Ovary (tissue), 9 donors: ENCODE data around the gene IGLON5. TPM values are rescaled to one million over a fixed set of nuclear protein-coding genes. Genes with fewer than 3 reads are reported as not detected.

Experiments
- DNase-seq, 5 donors: peaks; one replicate each; pipeline ENCODE4 v3.0.0-alpha.2; 2019 to 2020
- H3K27ac ChIP-seq, 2 donors: fragments of 200-600 bp; one replicate each; pipeline versions ENCODE4 v1.5.1 to v1.8.0; 2019 to 2022
- H3K27me3 ChIP-seq: fragments of 200-600 bp; one replicate; pipeline ENCODE4 v1.8.0; 2022
- H3K36me3 ChIP-seq: fragments of 200-600 bp; sonication (generic); one replicate; pipeline ENCODE4 v1.5.1; 2019
- H3K4me1 ChIP-seq: one replicate; pipeline ENCODE4 v1.8.1; 2013; ENCODE audit warnings: mild to moderate bottlenecking, moderate library complexity; ENCODE audit not compliant: insufficient read depth
- H3K4me3 ChIP-seq: fragments of 200-600 bp; sonication (generic); one replicate; pipeline ENCODE4 v1.5.1; 2017
- H3K9me3 ChIP-seq, 2 donors: fragments of 200-600 bp in 1 of 2; sonication (generic) in 1 of 2; one replicate each; pipeline versions ENCODE4 v1.5.1 to v1.8.1; 2013 to 2019; ENCODE audit warnings: mild to moderate bottlenecking in 1 of 2, moderate library complexity in 1 of 2
- EP300 ChIP-seq: sonication (generic); formaldehyde crosslinking; IDR thresholded peaks from one replicate; pipeline ENCODE4 v1.6.1; 2017; ENCODE audit warnings: antibody characterized with exemption
- POLR2A ChIP-seq: fragments of 450-650 bp; IDR thresholded peaks from one replicate; pipeline ENCODE4 v1.6.1; 2017; ENCODE audit warnings: antibody characterized with exemption, mild to moderate bottlenecking, moderate library complexity
- WGBS, 3 donors: extraction: QIAGEN DNeasy Blood & Tissue Kit in 1 of 3; methylation state at CpG; one replicate each; pipeline versions ENCODE4 v1.1.5 to v1.1.7; 2013 to 2017; 5-methylcytosine and 5-hydroxymethylcytosine counted together
- intact Hi-C, 4 donors: fragments of 100-400 bp; cut with DNase I; formaldehyde crosslinking; loops; one replicate each; pipeline versions ENCODE4 v1.11.0 to v1.15.1; 2022 to 2023
- polyA plus RNA-seq, 2 donors: library from polyadenylated mRNA; stranded (reverse); fragments of 200-250 nt in 1 of 2; fragments of 350-450 nt in 1 of 2; fragmentation: Illumina TruSeq in 1 of 2; extraction: RNeasy Lipid Tissue Mini Kit (QIAGEN cat#74804) in 1 of 2; gene quantifications; one replicate each; pipeline ENCODE4 v1.2.3, GENCODE V29; 2013 to 2014
- total RNA-seq, 7 donors: library from RNA; depleted of rRNA in 2 of 7; stranded (reverse); fragments of >200 nt in 2 of 7; fragmentation: NEBNext Ultra II Directional in 3 of 7; extraction: Animal tissue kit (Norgen Biotek cat#: 25700) in 3 of 7; gene quantifications; one replicate each; pipeline versions ENCODE4 v1.1.0 to v1.2.4, GENCODE V29; 2016 to 2023
- TF ChIP-seq, protein P1 (sequence below), 3 donors: fragments of 450-650 bp in 2 of 3; fragments of 200-600 bp in 1 of 3; IDR thresholded peaks; one replicate each; pipeline versions ENCODE4 v1.5.1 to v1.8.0; 2016 to 2022; ENCODE audit warnings: antibody characterized with exemption in 3 of 3, mild to moderate bottlenecking in 1 of 3
- donor health status: DM: no; HTN: no; CAD: no; lungs with moderate emphysema.
- donor health status: DM: no; HTN: no; CAD: no.
- donor health status: Bipolar disorder and iron deficiency.
- donor health status: DM: yes; HTN: yes; CAD: no.
- donor health status: DM: no; HTN: no; CAD: no.
- donor health status: DM: yes; HTN: yes; CAD: no.

IGLON5 gene
- total and polyA plus RNA-seq, 9 donors: 0.08 to 1.6 (median 0.29) TPM; not detected in 1

DNA sequence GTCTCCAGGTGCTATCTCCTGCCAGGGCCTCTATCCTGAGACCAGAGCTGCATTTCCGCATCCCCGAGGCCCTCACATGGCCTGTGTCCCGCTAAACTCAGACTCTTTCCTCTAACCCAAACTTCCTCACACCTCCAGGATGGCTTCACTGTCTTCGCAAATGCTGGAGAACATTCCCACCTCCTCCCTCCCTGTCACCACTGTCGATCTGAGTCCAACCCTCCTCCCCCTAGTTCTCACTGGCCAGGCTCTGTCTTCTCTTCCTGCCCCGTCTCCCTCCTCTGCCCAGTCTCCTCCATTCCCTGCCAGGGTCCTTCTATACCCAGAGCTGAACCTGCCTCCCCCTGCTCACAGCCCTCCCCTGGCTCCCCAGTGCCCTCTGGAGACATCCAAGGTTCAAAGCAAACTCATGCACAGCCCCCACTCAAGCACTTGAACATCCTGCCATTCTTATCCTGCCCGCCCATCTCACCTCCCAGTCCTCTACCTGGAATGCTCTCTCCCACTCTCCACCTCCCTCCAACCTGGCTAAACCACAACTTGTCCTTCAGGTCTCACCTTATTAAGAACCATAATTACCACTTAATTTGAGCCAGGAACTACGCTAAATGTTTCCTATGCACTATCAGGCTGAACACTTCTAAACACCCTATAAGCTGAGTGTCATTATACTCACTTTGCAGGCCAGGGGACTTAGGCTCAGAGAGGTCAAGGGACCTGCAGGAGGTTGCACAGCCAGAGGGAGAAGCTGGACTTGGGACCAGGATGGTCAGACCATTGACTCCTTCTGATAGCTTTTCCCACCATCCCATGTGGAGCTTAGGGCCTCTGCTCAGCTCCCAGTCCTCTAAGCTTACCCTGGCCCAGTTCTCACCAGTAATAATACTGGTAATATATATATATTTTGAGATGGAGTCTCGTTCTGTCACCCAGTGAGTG, 31.5 kb downstream of the IGLON5 start:
- TF ChIP-seq POLR2A: no peak
- TF ChIP-seq EP300: no peak
- TF ChIP-seq, protein P1, sequence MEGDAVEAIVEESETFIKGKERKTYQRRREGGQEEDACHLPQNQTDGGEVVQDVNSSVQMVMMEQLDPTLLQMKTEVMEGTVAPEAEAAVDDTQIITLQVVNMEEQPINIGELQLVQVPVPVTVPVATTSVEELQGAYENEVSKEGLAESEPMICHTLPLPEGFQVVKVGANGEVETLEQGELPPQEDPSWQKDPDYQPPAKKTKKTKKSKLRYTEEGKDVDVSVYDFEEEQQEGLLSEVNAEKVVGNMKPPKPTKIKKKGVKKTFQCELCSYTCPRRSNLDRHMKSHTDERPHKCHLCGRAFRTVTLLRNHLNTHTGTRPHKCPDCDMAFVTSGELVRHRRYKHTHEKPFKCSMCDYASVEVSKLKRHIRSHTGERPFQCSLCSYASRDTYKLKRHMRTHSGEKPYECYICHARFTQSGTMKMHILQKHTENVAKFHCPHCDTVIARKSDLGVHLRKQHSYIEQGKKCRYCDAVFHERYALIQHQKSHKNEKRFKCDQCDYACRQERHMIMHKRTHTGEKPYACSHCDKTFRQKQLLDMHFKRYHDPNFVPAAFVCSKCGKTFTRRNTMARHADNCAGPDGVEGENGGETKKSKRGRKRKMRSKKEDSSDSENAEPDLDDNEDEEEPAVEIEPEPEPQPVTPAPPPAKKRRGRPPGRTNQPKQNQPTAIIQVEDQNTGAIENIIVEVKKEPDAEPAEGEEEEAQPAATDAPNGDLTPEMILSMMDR (IDR thresholded peaks at IDR 0.05): no peak
- Histone ChIP-seq H3K36me3 (no peaks in the 10 kb centered on the region), H3K4me1 (peaks cover 2% of the 10 kb centered on the region), H3K4me3 (no peak overlapping the region), H3K27ac (no peak overlapping the region), H3K27me3 (no peaks in the 10 kb centered on the region), H3K9me3 (no peaks in the 10 kb centered on the region)
- no peak for DNase-seq
- 26 to 41% (median 30%) methylated on average over 9 of the region's 9 CpGs for WGBS, 3 donors
- intact Hi-C loops: loop anchor here in 2 of 4 donors (5.0 to 10.0 kb wide), 2 partner anchors 52 to 314 kb away; partner anchors contain the start of gene C19orf84 (in 1 of the 2)

DNA sequence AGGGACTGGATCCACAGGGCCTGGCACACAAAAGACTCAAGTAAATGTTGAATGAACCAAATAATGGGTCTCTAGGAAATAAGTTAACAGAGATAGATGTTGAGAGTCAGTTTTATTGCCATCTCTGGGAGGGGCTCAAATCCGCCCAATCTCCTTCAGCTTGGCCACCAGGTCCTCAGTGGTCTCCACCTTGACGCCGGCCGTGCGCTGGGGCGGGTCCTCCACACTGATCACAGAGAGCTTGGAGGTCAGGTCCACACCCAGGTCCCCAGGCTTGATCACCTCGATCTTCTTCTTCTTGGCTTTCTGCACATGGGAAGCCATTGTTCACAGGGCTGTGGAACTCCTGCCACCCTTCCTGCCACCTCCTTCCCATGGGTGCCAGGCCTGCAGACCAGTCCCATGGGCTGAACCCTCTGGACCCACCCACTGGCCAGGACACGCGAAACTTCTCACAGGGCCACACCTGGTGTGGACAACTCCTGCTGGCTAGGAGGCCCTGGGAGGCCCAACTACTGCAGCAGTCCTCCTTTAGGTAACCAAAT, 33.7 kb downstream of the IGLON5 start:
- intact Hi-C loops: loop anchor here in 1 of 4 donors (10.0 kb wide), 1 partner anchor 50 kb away; the partner anchor contains the start of gene C19orf84
- WGBS, 3 donors: 93 to 96% (median 96%) methylated on average over 9 of the region's 9 CpGs
- no peak overlapping the region for H3K27ac ChIP-seq

DNA sequence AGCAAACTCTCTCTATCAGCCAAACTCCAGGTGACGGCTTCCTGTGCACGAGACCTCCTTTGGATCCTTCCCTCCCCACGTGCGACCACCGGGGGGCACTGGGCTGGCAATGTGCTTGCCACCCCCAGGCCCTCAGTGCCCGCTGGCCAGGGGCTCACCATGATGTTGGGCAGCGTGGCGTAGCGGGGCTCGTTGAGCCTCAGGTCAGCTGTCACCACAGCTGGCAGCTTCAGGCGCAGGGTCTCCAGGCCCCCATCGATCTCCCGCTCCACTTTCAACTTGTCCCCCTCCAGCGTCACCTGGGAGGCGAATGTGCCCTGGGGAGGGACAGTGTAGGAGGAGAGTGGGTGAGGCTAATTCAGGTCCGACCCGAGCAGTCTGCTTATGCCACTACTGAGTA, 35.3 kb downstream of the IGLON5 start:
- no peaks in the 10 kb centered on the region for H3K36me3 ChIP-seq
- DNase-seq: no peak
- intact Hi-C loops: loop anchor here in 1 of 4 donors (10.0 kb wide), 1 partner anchor 48 kb away; the partner anchor contains the start of gene C19orf84
- TF ChIP-seq, protein P1 (IDR thresholded peaks at IDR 0.05): no peak
- TF ChIP-seq EP300 (no peak), POLR2A (no peak)
- H3K27me3 ChIP-seq: no peaks in the 10 kb centered on the region
- no peak overlapping the region for H3K4me3 ChIP-seq
- H3K27ac ChIP-seq: no peak overlapping the region
- 87 to 91% (median 89%) methylated on average over 17 of the region's 17 CpGs for WGBS, 3 donors
- no peaks in the 10 kb centered on the region for H3K4me1 ChIP-seq
- no peaks in the 10 kb centered on the region for H3K9me3 ChIP-seq

More for the DNA sequence above, 33.7 kb downstream of the IGLON5 start:
- no peaks in the 10 kb centered on the region for H3K36me3 ChIP-seq
- H3K4me3 ChIP-seq: no peak overlapping the region
- DNase-seq: no peak
- no peak for TF ChIP-seq POLR2A
- no peak for TF ChIP-seq EP300
- TF ChIP-seq, protein P1 (IDR thresholded peaks at IDR 0.05): no peak
- no peaks in the 10 kb centered on the region for H3K9me3 ChIP-seq
- H3K27me3 ChIP-seq: no peaks in the 10 kb centered on the region
- H3K4me1 ChIP-seq: peaks cover 2% of the 10 kb centered on the region

DNA sequence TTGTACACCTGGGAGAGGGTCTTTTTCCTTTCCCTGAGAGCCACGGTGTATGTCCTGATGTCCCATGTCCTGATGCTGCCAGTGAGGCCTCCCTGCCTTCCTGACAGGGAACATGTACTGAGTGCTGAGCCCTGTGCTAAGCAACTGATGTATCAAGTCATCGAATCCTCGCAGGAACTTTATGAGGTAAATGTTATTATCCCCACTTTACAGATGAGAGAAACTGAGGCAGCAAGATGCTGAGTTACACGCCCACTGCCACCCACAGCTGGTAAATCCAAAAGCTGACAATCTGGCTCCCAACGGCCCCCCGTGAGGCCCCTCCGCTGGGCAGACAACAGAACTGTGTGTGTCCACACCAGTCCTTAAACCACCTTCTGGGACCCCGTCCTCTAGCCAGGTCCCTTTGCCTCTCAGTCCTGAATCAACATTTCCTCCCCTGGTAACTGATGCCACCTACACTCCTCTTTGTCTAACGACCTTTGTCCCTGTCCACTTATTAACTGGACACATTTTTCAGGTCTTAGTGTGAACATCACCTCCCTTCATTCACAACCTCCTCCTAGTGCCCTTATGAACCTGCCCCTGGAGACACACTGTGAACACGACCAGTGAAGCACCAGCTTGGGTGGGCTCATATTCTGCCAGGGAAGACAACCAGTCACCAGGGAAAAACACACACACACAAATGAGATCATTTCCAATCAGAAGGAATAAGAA, 35.9 kb downstream of the IGLON5 start:
- H3K4me1 ChIP-seq: no peaks in the 10 kb centered on the region
- no peak overlapping the region for H3K4me3 ChIP-seq
- no peak overlapping the region for H3K27ac ChIP-seq
- TF ChIP-seq EP300: no peak
- no peak for TF ChIP-seq POLR2A
- TF ChIP-seq, protein P1 (IDR thresholded peaks at IDR 0.05): no peak
- WGBS, 3 donors: 71 to 88% (median 83%) methylated on average over 10 of the region's 10 CpGs
- DNase-seq: no peak
- no peaks in the 10 kb centered on the region for H3K36me3 ChIP-seq
- H3K27me3 ChIP-seq: no peaks in the 10 kb centered on the region
- intact Hi-C loops: loop anchor here in 1 of 4 donors (10.0 kb wide), 1 partner anchor 47 kb away; the partner anchor contains the start of gene C19orf84
- H3K9me3 ChIP-seq: no peaks in the 10 kb centered on the region
